Natural killer cell (primary cell): Measurements from ENCODE around the gene SMARCA1. TPM values are rescaled to one million over a fixed set of nuclear protein-coding genes. Genes with fewer than 3 reads are reported as not detected.

Experiments
- ATAC-seq, 3 donors: fragments of 150-1000 bp in 2 of 3; fragments of 200-7000 bp in 1 of 3; cut with Tn5 transposase; 1 replicate in 1 of 3; 2 replicates in 2 of 3; pipeline ENCODE4 v1.10.0; 2021; ENCODE audit warnings: mild to moderate bottlenecking in 2 of 3, moderate library complexity in 2 of 3
- DNase-seq, 2 donors: peaks; one replicate each; pipeline versions ENCODE4 v3.0.0 to v3.0.0-alpha.2; 2013 to 2021; ENCODE audit warnings: mixed read lengths in 1 of 2
- H3K27ac ChIP-seq: one replicate; pipeline ENCODE4 v1.5.1; 2013; ENCODE audit warnings: mild to moderate bottlenecking, low read length
- H3K27me3 ChIP-seq: one replicate; pipeline ENCODE4 v1.6.1; 2013; ENCODE audit warnings: low read length; ENCODE audit not compliant: control insufficient read depth, insufficient read depth
- H3K36me3 ChIP-seq: one replicate; pipeline ENCODE4 v1.6.1; 2013; ENCODE audit warnings: low read length; ENCODE audit not compliant: control insufficient read depth, insufficient read depth
- H3K4me1 ChIP-seq: one replicate; pipeline ENCODE4 v1.6.1; 2013; ENCODE audit warnings: low read length; ENCODE audit not compliant: control insufficient read depth, insufficient read depth
- H3K4me3 ChIP-seq: one replicate; pipeline ENCODE4 v1.5.1; 2013; ENCODE audit warnings: low read length
- H3K9me3 ChIP-seq: one replicate; pipeline ENCODE4 v1.6.1; 2013; ENCODE audit warnings: low read length; ENCODE audit not compliant: control insufficient read depth, insufficient read depth
- H3K27ac Mint-ChIP-seq, 2 donors: one replicate each; pipeline ENCODE4 v1.8.0; 2022; ENCODE audit warnings: mild to moderate bottlenecking in 2 of 2, mixed read lengths in 2 of 2, moderate library complexity in 1 of 2
- H3K27me3 Mint-ChIP-seq, 2 donors: one replicate each; pipeline ENCODE4 v1.8.0; 2022; ENCODE audit warnings: low read depth in 2 of 2, mixed read lengths in 2 of 2
- H3K36me3 Mint-ChIP-seq: one replicate; pipeline ENCODE4 v1.8.0; 2022; ENCODE audit warnings: mixed read lengths
- H3K4me1 Mint-ChIP-seq, 2 donors: one replicate each; pipeline ENCODE4 v1.8.0; 2022; ENCODE audit warnings: mixed read lengths in 2 of 2
- H3K4me3 Mint-ChIP-seq: one replicate; pipeline ENCODE4 v1.8.0; 2022; ENCODE audit warnings: mild to moderate bottlenecking, moderate library complexity, mixed read lengths
- H3K9me3 Mint-ChIP-seq, 2 donors: one replicate each; pipeline ENCODE4 v1.8.0; 2022; ENCODE audit warnings: mixed read lengths in 2 of 2
- CTCF ChIP-seq: fragments of 200-600 bp; IDR thresholded peaks from one replicate; pipeline ENCODE4 v1.8.0; 2022; ENCODE audit warnings: antibody characterized with exemption
- WGBS: methylation state at CpG from one replicate; pipeline ENCODE4 v1.1.7; 2013; ENCODE audit warnings: missing lambda C conversion rate; ENCODE audit not compliant: insufficient coverage; 5-methylcytosine and 5-hydroxymethylcytosine counted together
- intact Hi-C: fragments of 100-400 bp; cut with micrococcal nuclease; formaldehyde crosslinking; loops from one replicate; pipeline ENCODE4 v1.14.2; 2022
- total RNA-seq, 4 donors: library from RNA; stranded (reverse); fragments of 120-200 nt in 1 of 4; gene quantifications; one replicate each; pipeline versions ENCODE4 v1.2.3 to v1.2.4, GENCODE V29; 2013 to 2022

Gene SMARCA1
- total RNA-seq, 3 donors from 2014 or later (not counting 1 experiment from before 2014, with no cell fraction given) = 0.18 TPM; not detected in 2

DNA sequence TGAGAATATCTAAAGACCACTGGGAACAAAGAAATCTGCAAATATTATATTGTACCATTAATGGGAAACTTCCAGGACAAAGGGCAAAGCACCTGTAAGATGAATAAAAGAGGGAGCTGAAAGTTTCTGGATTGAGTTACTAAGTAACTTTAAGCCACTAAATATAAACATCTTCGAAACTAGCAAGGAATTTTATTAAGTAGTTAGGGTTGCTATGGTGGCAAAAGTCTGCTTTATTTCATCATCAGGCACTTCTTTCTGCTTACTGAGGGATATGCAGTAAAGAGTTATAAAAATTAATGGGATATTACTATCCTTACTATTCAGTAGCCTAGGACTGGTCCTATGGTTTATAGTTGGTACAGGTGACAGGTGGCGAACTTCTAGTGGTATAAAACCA lies 33.0 kb downstream of the SMARCA1 start:
- intact Hi-C loops = no loop called here
- WGBS = 60% methylated on average over 1 of the region's 2 CpGs
- H3K27ac Mint-ChIP-seq = no peak overlapping the region
- ATAC-seq (no peak), DNase-seq (no peak)
- Histone ChIP-seq H3K4me1 (no peaks in the 10 kb centered on the region), H3K36me3 (no peaks in the 10 kb centered on the region), H3K27ac (no peak overlapping the region), H3K27me3 (no peaks in the 10 kb centered on the region), H3K9me3 (no peaks in the 10 kb centered on the region), H3K4me3 (no peak overlapping the region)
- no peak for TF ChIP-seq CTCF
- H3K4me3 Mint-ChIP-seq = no peak overlapping the region
- peaks cover 3 to 15% of the 10 kb centered on the region in 2 donors for H3K27me3 Mint-ChIP-seq
- H3K4me1 Mint-ChIP-seq = no peaks in the 10 kb centered on the region
- no peaks in the 10 kb centered on the region for H3K36me3 Mint-ChIP-seq
- H3K9me3 Mint-ChIP-seq = no peaks in the 10 kb centered on the region

GRCh38 chrX:129488359-129488758 lies 34.9 kb downstream of the SMARCA1 start:
- peaks cover 3 to 19% of the 10 kb centered on the region in 2 donors for H3K27me3 Mint-ChIP-seq
- no peak overlapping the region for H3K27ac Mint-ChIP-seq
- H3K4me3 Mint-ChIP-seq = no peak overlapping the region
- ATAC-seq (no peak), DNase-seq (no peak)
- Histone ChIP-seq H3K27me3 (no peaks in the 10 kb centered on the region), H3K36me3 (no peaks in the 10 kb centered on the region), H3K9me3 (no peaks in the 10 kb centered on the region), H3K4me1 (no peaks in the 10 kb centered on the region), H3K4me3 (no peak overlapping the region), H3K27ac (no peak overlapping the region)
- no peaks in the 10 kb centered on the region for H3K4me1 Mint-ChIP-seq
- H3K36me3 Mint-ChIP-seq = no peaks in the 10 kb centered on the region
- intact Hi-C loops = no loop called here
- H3K9me3 Mint-ChIP-seq = no peaks in the 10 kb centered on the region
- no peak for TF ChIP-seq CTCF

DNA sequence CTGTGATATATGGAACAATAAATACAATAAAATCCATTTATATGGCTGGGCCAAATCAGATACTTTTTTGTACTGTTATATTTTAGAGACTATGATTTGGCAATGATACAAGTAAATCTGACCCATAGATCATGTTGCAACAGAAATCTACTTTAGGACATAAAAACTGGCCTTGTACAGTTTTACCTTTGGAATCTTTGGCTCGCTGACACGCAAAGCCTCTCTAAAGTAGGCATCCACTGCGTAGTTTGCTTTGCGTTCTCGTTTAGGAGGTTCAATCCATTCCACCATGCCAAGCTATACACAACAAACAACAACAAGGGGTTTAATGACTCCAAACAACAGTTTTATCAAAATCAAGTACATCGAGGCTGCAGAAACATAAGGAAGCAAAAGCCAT lies 42.4 kb downstream of the SMARCA1 start:
- Mint-ChIP-seq H3K4me3 (no peak overlapping the region), H3K4me1 (no peaks in the 10 kb centered on the region), H3K9me3 (no peaks in the 10 kb centered on the region), H3K27ac (no peak overlapping the region), H3K36me3 (no peaks in the 10 kb centered on the region), H3K27me3 (peaks cover 3 to 9% of the 10 kb centered on the region in 2 donors)
- Histone ChIP-seq H3K4me3 (no peak overlapping the region), H3K9me3 (no peaks in the 10 kb centered on the region), H3K27ac (no peak overlapping the region), H3K36me3 (no peaks in the 10 kb centered on the region), H3K27me3 (no peaks in the 10 kb centered on the region), H3K4me1 (no peaks in the 10 kb centered on the region)
- ATAC-seq (no peak), DNase-seq (no peak)
- no peak for TF ChIP-seq CTCF
- WGBS = 97% methylated on average over 6 of the region's 6 CpGs
- intact Hi-C loops = no loop called here

GRCh38 chrX:129478516-129478915 lies 44.8 kb downstream of the SMARCA1 start:
- no peaks in the 10 kb centered on the region for H3K36me3 Mint-ChIP-seq
- H3K4me1 Mint-ChIP-seq = no peaks in the 10 kb centered on the region
- H3K27me3 Mint-ChIP-seq = peaks cover 1 to 3% of the 10 kb centered on the region in 2 donors
- no peak overlapping the region for H3K4me3 Mint-ChIP-seq
- DNase-seq = no peak
- no peaks in the 10 kb centered on the region for H3K9me3 Mint-ChIP-seq
- no peak overlapping the region for H3K27ac Mint-ChIP-seq
- H3K9me3 ChIP-seq = no peaks in the 10 kb centered on the region
- no peaks in the 10 kb centered on the region for H3K4me1 ChIP-seq
- H3K36me3 ChIP-seq = no peaks in the 10 kb centered on the region
- no peak for TF ChIP-seq CTCF
- H3K27me3 ChIP-seq = no peaks in the 10 kb centered on the region
- no peak for ATAC-seq
- WGBS = 82% methylated on average over 3 of the region's 4 CpGs
- intact Hi-C loops = no loop called here
- no peak overlapping the region for H3K4me3 ChIP-seq
- no peak overlapping the region for H3K27ac ChIP-seq
